Gastrocnemius medialis (tissue), 4 donors: Measurements from ENCODE around the gene SCN9A.

ENCODE experiments used
- CTCF ChIP-seq, 5 experiments: fragments of 450-650 bp in 3 of 5; fragments of 200-600 bp in 2 of 5; sonication (generic) in 2 of 5; IDR thresholded peaks in 4 of 5; conservative IDR thresholded peaks in 1 of 5; 1 replicate in 4 of 5; 2 replicates in 1 of 5; pipeline ENCODE4 v1.5.1; 2016 to 2019; ENCODE audit warnings: antibody characterized with exemption in 5 of 5, mild to moderate bottlenecking in 3 of 5, moderate library complexity in 3 of 5
- POLR2A ChIP-seq, 2 donors: fragments of 450-650 bp; IDR thresholded peaks; one replicate each; pipeline ENCODE4 v1.6.1; 2017; ENCODE audit warnings: antibody characterized with exemption in 2 of 2, mild to moderate bottlenecking in 2 of 2, moderate library complexity in 2 of 2

- TF ChIP-seq CTCF (IDR thresholded peaks at IDR 0.05 in 4 of 5, conservative IDR thresholded peaks at IDR 0.05 in 1 of 5) = no peak
- no peak for TF ChIP-seq POLR2A (IDR thresholded peaks at IDR 0.05)
Observed at GRCh38 chr2:166373951-166374350, 1.8 kb downstream of the SCN9A start.
